Measurements from ENCODE around the gene LCN6. TPM values are rescaled to one million over a fixed set of nuclear protein-coding genes. Genes with fewer than 3 reads are reported as not detected.

The LCN6 gene
- total and polyA plus RNA-seq, 9 of the 15 experiments (the other 6 are each of a cell fraction or from before 2014, with no cell fraction given), result 0.10 to 0.45 (median 0.37) TPM; not detected in 5

- POLR2A ChIA-PET, result interaction anchor here (0.5 to 1.0 kb wide), 5 partner anchors 26 to 247 kb away, joined by 3 to 4 read pairs (median 3); no protein-coding TSS in a partner anchor
- FAIRE-seq (peak; percentile 76), DNase-seq (ENCODE audit: extremely low read depth in 1 of 4, low spot score in 3 of 4) (peak; percentile 93 to 99 (median 96)), ATAC-seq (peak; percentile 91)
- in situ Hi-C loops (cut with MboI) (loop anchor here (25.0 kb wide), 1 partner anchor 446 kb away; the partner anchor contains the start of genes CYSRT1, RNF224, SLC34A3 and TUBB4B), intact Hi-C loops (cut with micrococcal nuclease) (loop anchor here (2.0 kb wide), 1 partner anchor 58 kb away; the partner anchor contains the start of gene PHPT1)
- Histone ChIP-seq H3K27ac (ENCODE audit: extremely low read depth, low read depth, low read length) (peak within 1 kb of the TSS; percentile 93), H3K9me1 (ENCODE audit: control insufficient read depth, insufficient read depth, low read length) (peaks cover 4% of the 10 kb centered on the region), H3K27me3 (ENCODE audit: control insufficient read depth in 2 of 2, insufficient read depth in 2 of 2, low read length in 2 of 2) (no peaks in the 10 kb centered on the region), H3K9me3 (replicated peaks; ENCODE audit: control insufficient read depth, insufficient read depth, low read depth, low read length) (no peaks in the 10 kb centered on the region), H3K4me3 (peak within 1 kb of the TSS; percentile 58), H3K9ac (ENCODE audit: insufficient read depth in 1 of 2, low read depth in 2 of 2, low read length in 2 of 2) (peak within 1 kb of the TSS; percentile 86 to 93), H3K4me2 (ENCODE audit: insufficient read depth, low read length) (peak within 1 kb of the TSS; percentile 99), H2AFZ (ENCODE audit: low read depth, low read length) (peak within 1 kb of the TSS; percentile 54; the same call in 1 of the 2 replicates), H3K4me1 (replicated peaks in 1 of 2; ENCODE audit: control insufficient read depth in 2 of 2, insufficient read depth in 2 of 2, low read length in 2 of 2) (peaks cover 57 to 65% of the 10 kb centered on the region in 2 experiments), H3K79me2 (ENCODE audit: control insufficient read depth, insufficient read depth, low read length) (peaks cover 19% of the 10 kb centered on the region), H3K36me3 (ENCODE audit: control insufficient read depth, insufficient read depth, low read length) (peaks cover 18% of the 10 kb centered on the region; the same call in 1 of the 3 replicates), H4K20me1 (replicated peaks; ENCODE audit: control insufficient read depth, insufficient read depth, low read length) (peaks cover 5% of the 10 kb centered on the region; the same call in 1 of the 2 replicates)
- BruUV-seq (replicated peaks), result no TSS peak
- under 1% methylated on average over 32 of the region's 70 CpGs for WGBS (ENCODE audit: insufficient coverage, low coverage, missing lambda C conversion rate)
- CTCF ChIA-PET (ENCODE audit: low intra/inter-chr PET ratio), result interaction anchor here (1.0 to 1.9 kb wide), 2 partner anchors 25 to 238 kb away, joined by 4 to 7 read pairs; no protein-coding TSS in a partner anchor
- TF ChIP-seq TRIM24 (IDR thresholded peaks at IDR 0.05), result no peak
- TF ChIP-seq ZNF134 (CRISPR knock-in tag; conservative IDR thresholded peaks at IDR 0.05), result no peak
- TF ChIP-seq PCBP2 (IDR thresholded peaks at IDR 0.05; ENCODE audit: low read depth, low read length, poor library complexity, severe bottlenecking), result no peak
- no peak for TF ChIP-seq SPI1 (IDR thresholded peaks at IDR 0.05; ENCODE audit: borderline replicate concordance, low read depth, low read length)
- TF ChIP-seq HMG20B (CRISPR knock-in tag; IDR thresholded peaks at IDR 0.05), result no peak
- TF ChIP-seq E2F6 (IDR thresholded peaks at IDR 0.05; ENCODE audit: borderline replicate concordance in 1 of 2, extremely low read depth in 1 of 2, insufficient read depth in 1 of 2, insufficient read length in 1 of 2, low read depth in 1 of 2, low read length in 1 of 2, poor library complexity in 1 of 2, severe bottlenecking in 1 of 2), result peak; percentile 34 to 68
- no peak for TF ChIP-seq BRD4 (IDR thresholded peaks at IDR 0.05)
- no peak for TF ChIP-seq HES1 (IDR thresholded peaks at IDR 0.05; ENCODE audit: low read depth)
- peak; percentile 74 for TF ChIP-seq POLR2A (conservative IDR thresholded peaks at IDR 0.05)
- TF ChIP-seq EP300 (IDR thresholded peaks at IDR 0.05; ENCODE audit: low read length), result 0 out of 2 replicates have a peak, but pooled peaks have one; percentile 3
- no peak for TF ChIP-seq HSF4 (CRISPR knock-in tag; IDR thresholded peaks at IDR 0.05; ENCODE audit: borderline replicate concordance)
- no peak for TF ChIP-seq FOXA1 (IDR thresholded peaks at IDR 0.05; ENCODE audit: borderline replicate concordance)
- no peak; the same call in 1 of the 2 replicates for TF ChIP-seq MYC (IDR thresholded peaks at IDR 0.05; ENCODE audit: low read depth, low read length)
- no peak for TF ChIP-seq MYC (CRISPR knock-in tag; IDR thresholded peaks at IDR 0.05; ENCODE audit: borderline replicate concordance, low read depth)
- TF ChIP-seq ZBTB5 (IDR thresholded peaks at IDR 0.05), result no peak
- TF ChIP-seq MIER1 (IDR thresholded peaks at IDR 0.05; ENCODE audit: low read depth), result no peak
- no peak for TF ChIP-seq ZNF174 (CRISPR knock-in tag; IDR thresholded peaks at IDR 0.05)
- TF ChIP-seq NRF1 (conservative IDR thresholded peaks at IDR 0.05 in 1 of 2, IDR thresholded peaks at IDR 0.05 in 1 of 2), result peak; percentile 99
These were observed 42.6 kb upstream of the LCN6 start, which contains the start of gene TMEM141 for GRCh38 chr9:136790640-136791515. TMEM141 (plus strand) TSS chr9:136791344; CDS start chr9:136791371, 27 bp downstream.

Measured in K562 (cell line).